Progenitor cell of endocrine pancreas (in vitro differentiated cells): ENCODE data around the gene HES5. TPM values are rescaled to one million over a fixed set of nuclear protein-coding genes. Genes with fewer than 3 reads are reported as not detected.

Source experiments
- DNase-seq: peaks from one replicate; pipeline ENCODE4 v3.0.0; 2021; ENCODE audit warnings: low spot score; ENCODE audit not compliant: unreplicated experiment
- H3K27ac Mint-ChIP-seq: 2 replicates; pipeline ENCODE4 v1.8.0; 2021; ENCODE audit warnings: mild to moderate bottlenecking, moderate library complexity, mixed read lengths
- H3K27me3 Mint-ChIP-seq: 2 replicates; pipeline ENCODE4 v1.8.0; 2021; ENCODE audit warnings: mixed read lengths
- H3K36me3 Mint-ChIP-seq: 2 replicates; pipeline ENCODE4 v1.8.0; 2022; ENCODE audit warnings: mixed read lengths; ENCODE audit not compliant: insufficient read depth
- H3K4me1 Mint-ChIP-seq: 2 replicates; pipeline ENCODE4 v1.8.0; 2021; ENCODE audit warnings: low read depth, mixed read lengths
- H3K4me3 Mint-ChIP-seq: 2 replicates; pipeline ENCODE4 v1.8.0; 2021; ENCODE audit warnings: low read depth, mild to moderate bottlenecking, moderate library complexity, mixed read lengths
- H3K9me3 Mint-ChIP-seq: 2 replicates; pipeline ENCODE4 v1.8.0; 2021; ENCODE audit warnings: low read depth, mixed read lengths
- CTCF ChIP-seq: fragments of 200-600 bp; sonication (generic); IDR thresholded peaks from one replicate; pipeline ENCODE4 v1.5.0; 2021; ENCODE audit warnings: antibody characterized with exemption, mild to moderate bottlenecking; ENCODE audit not compliant: unreplicated experiment
- total RNA-seq: library from RNA; stranded (reverse); gene quantifications from 2 replicates; pipeline ENCODE4 v1.2.1, GENCODE V29; 2021

The HES5 gene
- total RNA-seq, 1 donor from 2014 or later = 0.36 TPM

GRCh38 chr1:2499260-2499659 is 30.8 kb downstream of the HES5 start:
- H3K9me3 Mint-ChIP-seq = no peaks in the 10 kb centered on the region
- no peaks in the 10 kb centered on the region for H3K36me3 Mint-ChIP-seq
- no peaks in the 10 kb centered on the region for H3K27me3 Mint-ChIP-seq
- H3K4me1 Mint-ChIP-seq = no peaks in the 10 kb centered on the region
- H3K27ac Mint-ChIP-seq = no peak overlapping the region
- no peak overlapping the region for H3K4me3 Mint-ChIP-seq
- DNase-seq = no peak
- TF ChIP-seq CTCF = no peak

GRCh38 chr1:2498648-2499047 is 31.4 kb downstream of the HES5 start:
- no peaks in the 10 kb centered on the region for H3K9me3 Mint-ChIP-seq
- TF ChIP-seq CTCF = no peak
- H3K27me3 Mint-ChIP-seq = no peaks in the 10 kb centered on the region
- no peak overlapping the region for H3K27ac Mint-ChIP-seq
- no peaks in the 10 kb centered on the region for H3K36me3 Mint-ChIP-seq
- no peak overlapping the region for H3K4me3 Mint-ChIP-seq
- no peak for DNase-seq
- H3K4me1 Mint-ChIP-seq = no peaks in the 10 kb centered on the region

GRCh38 chr1:2497891-2498290 is 32.2 kb downstream of the HES5 start:
- no peaks in the 10 kb centered on the region for H3K9me3 Mint-ChIP-seq
- no peaks in the 10 kb centered on the region for H3K4me1 Mint-ChIP-seq
- no peaks in the 10 kb centered on the region for H3K36me3 Mint-ChIP-seq
- H3K27ac Mint-ChIP-seq = no peak overlapping the region
- H3K4me3 Mint-ChIP-seq = no peak overlapping the region
- no peak for DNase-seq
- peaks cover 2% of the 10 kb centered on the region for H3K27me3 Mint-ChIP-seq
- no peak for TF ChIP-seq CTCF

- Mint-ChIP-seq H3K9me3 (no peaks in the 10 kb centered on the region), H3K27me3 (peaks cover 2% of the 10 kb centered on the region), H3K36me3 (no peaks in the 10 kb centered on the region), H3K4me3 (no peak overlapping the region), H3K4me1 (no peaks in the 10 kb centered on the region), H3K27ac (no peak overlapping the region)
- no peak for TF ChIP-seq CTCF
- no peak for DNase-seq
Observed at GRCh38 chr1:2496746-2497145, 33.3 kb downstream of the HES5 start.

GRCh38 chr1:2496087-2496622 is 33.9 kb downstream of the HES5 start:
- Mint-ChIP-seq H3K4me3 (no peak overlapping the region), H3K4me1 (no peaks in the 10 kb centered on the region)

More at GRCh38 chr1:2496087-2496622, 33.9 kb downstream of the HES5 start:
- H3K27ac Mint-ChIP-seq = no peak overlapping the region
- H3K27me3 Mint-ChIP-seq = peaks cover 7% of the 10 kb centered on the region
- DNase-seq = no peak
- no peak for TF ChIP-seq CTCF
- no peaks in the 10 kb centered on the region for H3K36me3 Mint-ChIP-seq
- no peaks in the 10 kb centered on the region for H3K9me3 Mint-ChIP-seq
